ENCODE data around the gene ALOX15B. TPM values are rescaled to one million over a fixed set of nuclear protein-coding genes. Genes with fewer than 3 reads are reported as not detected.
A peak's percentile ranks its signal among the peaks of the same experiment; 100 is the strongest.

ALOX15B gene
- total and polyA plus RNA-seq, 2 of the 13 experiments (the other 11 are each of a cell fraction or from before 2014, with no cell fraction given) = not detected

- POLR2A ChIA-PET = no interaction called here
- WGBS (ENCODE audit: low lambda C conversion rate) = 17% methylated on average over 3 of the region's 5 CpGs
- CTCF ChIA-PET (ENCODE audit: low intra/inter-chr PET ratio, low total read pairs) = no interaction called here
- Histone ChIP-seq H3K4me2 (ENCODE audit: low read depth, low read length) (no peak overlapping the region), H3K79me2 (ENCODE audit: insufficient read depth, low read length) (no peaks in the 10 kb centered on the region), H3K27ac (ENCODE audit: extremely low read length, insufficient read depth, low read length) (no peak overlapping the region), H3K9ac (ENCODE audit: insufficient read depth, low read depth, low read length) (no peak overlapping the region), H3K4me3 (replicated peaks in 1 of 3; ENCODE audit: insufficient read depth in 1 of 3, low read depth in 2 of 3, low read length in 3 of 3) (no peak overlapping the region), H3K4me1 (ENCODE audit: insufficient read depth, low read length) (peaks cover 30% of the 10 kb centered on the region), H3K27me3 (ENCODE audit: control insufficient read depth in 1 of 2, insufficient read depth in 2 of 2, low read length in 2 of 2) (peaks cover 1 to 50% of the 10 kb centered on the region in 2 experiments), H2AFZ (ENCODE audit: low read length) (no peak overlapping the region), H4K20me1 (ENCODE audit: insufficient read depth, low read length) (no peaks in the 10 kb centered on the region), H3K9me3 (ENCODE audit: low read length) (no peaks in the 10 kb centered on the region), H3K36me3 (replicated peaks in 1 of 2; ENCODE audit: control insufficient read depth in 1 of 2, insufficient read depth in 2 of 2, low read length in 2 of 2) (no peaks in the 10 kb centered on the region)
- DNase-seq (ENCODE audit: low spot score) (no peak), ATAC-seq (no peak), FAIRE-seq (no peak)
- no peak for TF ChIP-seq TBX3 (IDR thresholded peaks at IDR 0.05; ENCODE audit: borderline replicate concordance)
- no peak for TF ChIP-seq MNT (IDR thresholded peaks at IDR 0.05)
- peak; percentile 58; the same call in 1 of the 2 replicates for TF ChIP-seq ZSCAN25 (CRISPR knock-in tag; IDR thresholded peaks at IDR 0.05)
- intact Hi-C loops (cut with micrococcal nuclease; ENCODE audit: unreplicated experiment) (no loop called here), in situ Hi-C loops (cut with HindIII; ENCODE audit: extremely low pct_ligation_motif_present, low pct_unique_long_range_greater_than_20kb) (no loop called here)
- BruUV-seq (replicated peaks) = no TSS peak
These were observed 19.7 kb upstream of the ALOX15B start for GRCh38 chr17:8019166-8019565.

- intact Hi-C loops (cut with micrococcal nuclease; ENCODE audit: unreplicated experiment) = no loop called here
- Histone ChIP-seq H3K36me3 (replicated peaks in 1 of 2; ENCODE audit: control insufficient read depth in 1 of 2, insufficient read depth in 2 of 2, low read length in 2 of 2) (no peaks in the 10 kb centered on the region), H3K27me3 (ENCODE audit: control insufficient read depth in 1 of 2, insufficient read depth in 2 of 2, low read length in 2 of 2) (peaks cover 1 to 45% of the 10 kb centered on the region in 2 experiments), H3K4me2 (ENCODE audit: low read depth, low read length) (no peak overlapping the region), H3K27ac (ENCODE audit: extremely low read length, insufficient read depth, low read length) (no peak overlapping the region), H3K9me3 (ENCODE audit: low read length) (no peaks in the 10 kb centered on the region), H4K20me1 (ENCODE audit: insufficient read depth, low read length) (no peaks in the 10 kb centered on the region), H3K9ac (ENCODE audit: insufficient read depth, low read depth, low read length) (no peak overlapping the region), H3K4me1 (ENCODE audit: insufficient read depth, low read length) (peaks cover 30% of the 10 kb centered on the region), H2AFZ (ENCODE audit: low read length) (no peak overlapping the region), H3K4me3 (replicated peaks in 1 of 3; ENCODE audit: insufficient read depth in 1 of 3, low read depth in 2 of 3, low read length in 3 of 3) (no peak overlapping the region), H3K79me2 (ENCODE audit: insufficient read depth, low read length) (no peaks in the 10 kb centered on the region)
- WGBS (ENCODE audit: low lambda C conversion rate) = 39% methylated on average over 11 of the region's 16 CpGs
- TF ChIP-seq KDM5B (CRISPR knock-in tag; IDR thresholded peaks at IDR 0.05; ENCODE audit: borderline replicate concordance) = no peak
- no peak for TF ChIP-seq ZNF251 (CRISPR knock-in tag; IDR thresholded peaks at IDR 0.05)
- FAIRE-seq = no peak
- ATAC-seq = no peak
- DNase-seq (ENCODE audit: low spot score) = no peak
- in situ Hi-C loops (cut with HindIII; ENCODE audit: extremely low pct_ligation_motif_present, low pct_unique_long_range_greater_than_20kb) = no loop called here
- ChIA-PET POLR2A (no interaction called here), CTCF (ENCODE audit: low intra/inter-chr PET ratio, low total read pairs) (interaction anchor here (1.2 kb wide), 1 partner anchor 10 kb away, joined by 3 read pairs; no protein-coding TSS in a partner anchor)
- no TSS peak for BruUV-seq (replicated peaks)
These were observed 18.9 kb upstream of the ALOX15B start for GRCh38 chr17:8019665-8020650.
